Breast epithelium (tissue), 3 donors: ENCODE measurements around the gene NRXN3.

Experiments used
- CTCF ChIP-seq, 3 donors: fragments of 450-650 bp; IDR thresholded peaks; one replicate each; pipeline ENCODE4 v1.5.1; 2016 to 2017; ENCODE audit warnings: antibody characterized with exemption in 3 of 3, mild to moderate bottlenecking in 3 of 3, moderate library complexity in 3 of 3
- POLR2A ChIP-seq: fragments of 450-650 bp; IDR thresholded peaks from one replicate; pipeline ENCODE4 v1.6.1; 2016; ENCODE audit warnings: antibody characterized with exemption, mild to moderate bottlenecking, moderate library complexity
- POLR2AphosphoS5 ChIP-seq, 3 donors: sonication (generic); formaldehyde crosslinking; IDR thresholded peaks; one replicate each; pipeline ENCODE4 v1.6.1; 2017; ENCODE audit warnings: antibody characterized with exemption in 3 of 3

GRCh38 chr14:79571366-79571765 is 1401.2 kb downstream of the NRXN3 start:
- no peak for TF ChIP-seq CTCF (IDR thresholded peaks at IDR 0.05)
- no peak for TF ChIP-seq POLR2A
- no peak for TF ChIP-seq POLR2AphosphoS5 (IDR thresholded peaks at IDR 0.05)
